K562 (cell line): ENCODE data around the gene TLE4. TPM values are rescaled to one million over a fixed set of nuclear protein-coding genes. Genes with fewer than 3 reads are reported as not detected.

Experiments
- ATAC-seq: fragments of 200-7000 bp; cut with Tn5 transposase; 3 replicates; pipeline ENCODE4 v1.9.1; 2020; ENCODE audit warnings: moderate library complexity
- BruUV-seq: library from RNA; stranded (reverse); fragments of 400-500 nt; replicated peaks from 2 replicates; lab custom pipeline; 2021; lab: Mats Ljungman, UMichigan
- CTCF ChIA-PET: fragments of 300-600 bp; formaldehyde crosslinking; extraction: SDS; loops from one replicate; lab custom pipeline; 2021; ENCODE audit warnings: low intra/inter-chr PET ratio; lab: Yijun Ruan, JAX
- POLR2A ChIA-PET: fragments of 300-600, 350-650 bp; sonication (Branson Sonifier 250); formaldehyde crosslinking; extraction: SDS; loops from one replicate; lab custom pipeline; 2021; ENCODE audit warnings: antibody characterized with exemption, inconsistent platforms; lab: Yijun Ruan, JAX
- DNase-seq, 4 experiments: peaks; one replicate each; pipeline versions ENCODE4 v3.0.0 to v3.0.0-alpha.2; 2011 to 2018; ENCODE audit warnings: low spot score in 3 of 4, mixed read lengths in 3 of 4; ENCODE audit errors: extremely low read depth in 1 of 4
- FAIRE-seq: peaks from 2 replicates; lab custom pipeline; 2011; peaks lifted over from hg19 to GRCh38; lab: Jason Lieb, UNC
- H2AFZ ChIP-seq: 2 replicates; pipeline ENCODE4 v1.6.0; 2011; ENCODE audit warnings: low read depth, low read length, control low read depth, inconsistent platforms
- H3K27ac ChIP-seq: fragments of 200-600 bp; 3 replicates; pipeline ENCODE4 v1.8.0; 2011; ENCODE audit warnings: low read depth, mild to moderate bottlenecking, control low read depth, inconsistent platforms, low read length, moderate library complexity, mixed read lengths; ENCODE audit errors: extremely low read depth
- H3K27me3 ChIP-seq, 2 experiments: fragments of 300-600 bp in 1 of 2; 2 replicates in 1 of 2; 3 replicates in 1 of 2; pipeline versions ENCODE4 v1.6.0 to v1.8.0; 2011; ENCODE audit warnings: inconsistent platforms in 2 of 2, low read length in 2 of 2, mild to moderate bottlenecking in 1 of 2, mixed read lengths in 1 of 2, moderate library complexity in 1 of 2; ENCODE audit not compliant: control insufficient read depth in 2 of 2, insufficient read depth in 2 of 2
- H3K36me3 ChIP-seq: fragments of 300-600 bp; 3 replicates; pipeline ENCODE4 v1.8.0; 2011; ENCODE audit warnings: mild to moderate bottlenecking, low read length, inconsistent platforms; ENCODE audit not compliant: control insufficient read depth, insufficient read depth
- H3K4me1 ChIP-seq, 2 experiments: fragments of 200-600 bp in 1 of 2; replicated peaks in 1 of 2; 2 replicates in 1 of 2; 3 replicates in 1 of 2; pipeline versions ENCODE4 v1.5.1 to v1.8.0; 2011; ENCODE audit warnings: inconsistent platforms in 2 of 2, low read length in 2 of 2, mild to moderate bottlenecking in 1 of 2, mixed read lengths in 1 of 2, moderate library complexity in 1 of 2; ENCODE audit not compliant: control insufficient read depth in 2 of 2, insufficient read depth in 2 of 2
- H3K4me2 ChIP-seq: 2 replicates; pipeline ENCODE4 v1.6.1; 2011; ENCODE audit warnings: low read length, control low read depth, inconsistent platforms, mixed read lengths; ENCODE audit not compliant: insufficient read depth
- H3K4me3 ChIP-seq: fragments of 200-600 bp; sonication (generic), shearing (Covaris generic); 2 replicates; pipeline ENCODE4 v1.5.1; 2016; ENCODE audit warnings: control low read depth, inconsistent platforms
- H3K79me2 ChIP-seq: fragments of 200-600 bp; 3 replicates; pipeline ENCODE4 v1.8.0; 2011; ENCODE audit warnings: low read length, inconsistent platforms; ENCODE audit not compliant: control insufficient read depth, insufficient read depth
- H3K9ac ChIP-seq, 2 experiments: 2 replicates each; pipeline versions ENCODE4 v1.6.0 to v1.6.1; 2011; ENCODE audit warnings: low read depth in 2 of 2, low read length in 2 of 2, control low read depth in 1 of 2, inconsistent platforms in 1 of 2, mild to moderate bottlenecking in 1 of 2, mixed read lengths in 1 of 2; ENCODE audit not compliant: insufficient read depth in 1 of 2
- H3K9me1 ChIP-seq: one replicate; pipeline ENCODE4 v1.6.0; 2011; ENCODE audit warnings: inconsistent platforms, mild to moderate bottlenecking, low read length, moderate library complexity; ENCODE audit not compliant: control insufficient read depth, insufficient read depth
- H3K9me3 ChIP-seq: replicated peaks from 2 replicates; pipeline ENCODE4 v1.5.1; 2011; ENCODE audit warnings: low read depth, low read length, inconsistent platforms; ENCODE audit not compliant: control insufficient read depth, insufficient read depth
- H4K20me1 ChIP-seq: replicated peaks from 2 replicates; pipeline ENCODE4 v1.6.1; 2011; ENCODE audit warnings: low read length, inconsistent platforms, mixed read lengths; ENCODE audit not compliant: control insufficient read depth, insufficient read depth
- EHMT2 ChIP-seq: fragments of 450-650 bp; IDR thresholded peaks from 2 replicates; pipeline ENCODE4 v1.6.1; 2018; ENCODE audit warnings: antibody characterized with exemption
- EP300 ChIP-seq: IDR thresholded peaks from 2 replicates; pipeline ENCODE4 v1.6.1; 2012; ENCODE audit warnings: low read length, improper control_type of control experiment
- FOXM1 ChIP-seq, 2 experiments: fragments of 450-650 bp in 1 of 2; sonication (generic) in 1 of 2; formaldehyde crosslinking in 1 of 2; IDR thresholded peaks; 2 replicates each; pipeline versions ENCODE4 v1.6.1 to v1.9.0; 2017 to 2022; ENCODE audit warnings: low read depth in 2 of 2, mild to moderate bottlenecking in 2 of 2, missing genetic modification reagents in 1 of 2, moderate library complexity in 1 of 2
- GABPB2 ChIP-seq: fragments of 250-450 bp; sonication (Bioruptor Pico); conservative IDR thresholded peaks from 2 replicates; pipeline ENCODE4 v1.5.1; 2021; ENCODE audit warnings: mild to moderate bottlenecking
- MIER1 ChIP-seq: fragments of 450-650 bp; IDR thresholded peaks from 2 replicates; pipeline ENCODE4 v1.6.1; 2016; ENCODE audit warnings: antibody characterized with exemption, mild to moderate bottlenecking, low read depth
- ZFP1 ChIP-seq: fragments of 450-650 bp; formaldehyde crosslinking; IDR thresholded peaks from 2 replicates; pipeline ENCODE4 v1.4.0; 2020; ENCODE audit warnings: mild to moderate bottlenecking, mixed read lengths
- ZNF561 ChIP-seq: fragments of 450-650 bp; formaldehyde crosslinking; conservative IDR thresholded peaks from 2 replicates; pipeline ENCODE4 v1.4.0; 2020; ENCODE audit warnings: mild to moderate bottlenecking, moderate library complexity
- ZNF699 ChIP-seq: fragments of 250-450 bp; sonication (Bioruptor Pico); IDR thresholded peaks from 2 replicates; pipeline ENCODE4 v1.8.0; 2021; ENCODE audit warnings: mild to moderate bottlenecking, moderate library complexity; ENCODE audit not compliant: insufficient replicate concordance
- WGBS: fragments of 100-300 bp; shearing (Covaris generic); methylation state at CpG from one replicate; pipeline ENCODE4 v1.1.6; 2016; ENCODE audit warnings: low coverage, mixed read lengths; ENCODE audit not compliant: insufficient coverage; ENCODE audit errors: missing lambda C conversion rate; 5-methylcytosine and 5-hydroxymethylcytosine counted together
- in situ Hi-C: fragments of 300-500 bp; cut with MboI; formaldehyde crosslinking; loops from 4 replicates; pipeline ENCODE4 v1.15.0; 2018; ENCODE audit warnings: inconsistent platforms, mixed read lengths
- intact Hi-C: fragments of 100-400 bp; cut with micrococcal nuclease; formaldehyde crosslinking; loops from 2 replicates; pipeline ENCODE4 v1.14.2; 2022
- polyA plus RNA-seq, 8 experiments: library from polyadenylated mRNA; depleted of rRNA in 4 of 8; stranded (reverse) in 5 of 8; unstranded in 3 of 8; fragments of >200 nt; fragmentation: Nextera tagmentation in 2 of 8; fragmentation: Illumina TruSeq in 1 of 8; extraction: Ambion mirVana in 2 of 8; extraction: Trizol in 1 of 8; gene quantifications; 2 replicates each; pipeline versions ENCODE4 v1.2.1 to v1.2.3, GENCODE V29; 2011 to 2014; ENCODE audit warnings: inconsistent platforms in 1 of 8, missing spikeins in 1 of 8
- total RNA-seq, 7 experiments: library from RNA; depleted of rRNA in 6 of 7; stranded (reverse); fragments of >200 nt in 6 of 7; fragmentation: Illumina TruSeq in 2 of 7; extraction: Trizol in 2 of 7; gene quantifications; 2 replicates each; pipeline versions ENCODE4 v1.2.1 to v1.2.3, GENCODE V29; 2011 to 2021; ENCODE audit warnings: low replicate concordance in 1 of 7
- TF ChIP-seq, protein P1 (sequence below): sonication (generic); formaldehyde crosslinking; IDR thresholded peaks from 2 replicates; pipeline ENCODE4 v1.8.0; 2023; ENCODE audit warnings: mild to moderate bottlenecking, missing genetic modification reagents
- TF ChIP-seq, protein P2 (sequence below): fragments of 250-450 bp; sonication (Bioruptor Pico); IDR thresholded peaks from 2 replicates; pipeline ENCODE4 v1.5.0; 2021; ENCODE audit warnings: mild to moderate bottlenecking, moderate library complexity

TLE4 gene
- total and polyA plus RNA-seq, 9 of the 15 experiments (the other 6 are each of a cell fraction or from before 2014, with no cell fraction given): 1.1 to 8.8 (median 5.7) TPM

DNA sequence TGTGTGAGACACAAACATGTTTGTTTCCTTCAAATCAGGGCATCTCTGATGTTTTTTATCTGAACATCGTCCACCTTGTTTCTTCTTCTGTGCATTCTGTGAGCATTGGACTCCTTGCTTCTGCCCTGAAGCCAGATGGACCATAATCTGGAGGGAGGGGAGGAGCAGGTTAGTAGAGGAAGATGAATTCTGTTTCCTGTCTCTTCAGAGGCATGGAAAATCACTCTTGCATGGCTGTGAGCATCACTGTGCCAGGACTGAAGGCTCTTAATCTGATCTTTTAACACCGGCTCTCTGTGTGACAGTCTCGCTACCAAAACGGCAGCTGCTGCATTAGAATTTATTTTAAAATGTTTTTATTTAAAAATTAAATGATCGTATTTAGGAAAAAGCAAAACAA, 43.3 kb downstream of the TLE4 start:
- Histone ChIP-seq H3K79me2 (no peaks in the 10 kb centered on the region), H3K4me3 (no peak overlapping the region), H3K27ac (no peak overlapping the region), H3K9ac (no peak overlapping the region), H4K20me1 (no peaks in the 10 kb centered on the region), H3K9me3 (no peaks in the 10 kb centered on the region), H3K9me1 (no peaks in the 10 kb centered on the region), H3K4me1 (no peaks in the 10 kb centered on the region; a peak in 1 of 5 replicates), H3K27me3 (no peaks in the 10 kb centered on the region), H3K4me2 (no peak overlapping the region), H2AFZ (no peak overlapping the region), H3K36me3 (no peaks in the 10 kb centered on the region)
- intact Hi-C loops: no loop called here
- ATAC-seq (no peak), DNase-seq (no peak), FAIRE-seq (no peak)
- 47% methylated on average over 5 of the region's 5 CpGs for WGBS
- no peak for TF ChIP-seq EP300
- TF ChIP-seq, protein P1, sequence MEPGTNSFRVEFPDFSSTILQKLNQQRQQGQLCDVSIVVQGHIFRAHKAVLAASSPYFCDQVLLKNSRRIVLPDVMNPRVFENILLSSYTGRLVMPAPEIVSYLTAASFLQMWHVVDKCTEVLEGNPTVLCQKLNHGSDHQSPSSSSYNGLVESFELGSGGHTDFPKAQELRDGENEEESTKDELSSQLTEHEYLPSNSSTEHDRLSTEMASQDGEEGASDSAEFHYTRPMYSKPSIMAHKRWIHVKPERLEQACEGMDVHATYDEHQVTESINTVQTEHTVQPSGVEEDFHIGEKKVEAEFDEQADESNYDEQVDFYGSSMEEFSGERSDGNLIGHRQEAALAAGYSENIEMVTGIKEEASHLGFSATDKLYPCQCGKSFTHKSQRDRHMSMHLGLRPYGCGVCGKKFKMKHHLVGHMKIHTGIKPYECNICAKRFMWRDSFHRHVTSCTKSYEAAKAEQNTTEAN (CRISPR knock-in tag): no peak
- no peak for TF ChIP-seq ZFP1 (CRISPR knock-in tag)
- TF ChIP-seq EHMT2: no peak
- TF ChIP-seq ZNF561 (CRISPR knock-in tag): no peak
- BruUV-seq: no TSS peak
- ChIA-PET CTCF (no interaction called here), POLR2A (interaction anchor here (1.5 kb wide), 1 partner anchor 17 kb away, joined by 3 read pairs; no protein-coding TSS in a partner anchor)
- in situ Hi-C loops: no loop called here

DNA sequence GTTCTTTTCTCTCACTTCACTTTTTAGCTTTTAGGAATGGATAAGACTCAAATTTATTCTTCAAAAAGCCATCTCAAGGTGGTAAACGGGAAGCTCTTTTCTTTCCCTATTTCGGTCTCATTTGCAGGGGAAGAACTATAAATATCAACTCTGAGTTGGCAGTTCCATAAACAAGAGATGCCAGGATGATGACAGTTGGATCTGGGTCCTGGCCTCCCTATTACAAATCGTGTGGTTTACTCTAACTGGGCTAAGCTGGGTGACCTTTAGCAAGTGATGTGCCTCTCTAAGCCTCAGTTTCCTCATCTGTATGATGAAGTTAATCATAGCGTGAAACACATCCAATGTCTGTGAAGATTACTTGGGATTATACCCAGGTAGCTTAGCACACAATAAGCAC, 44.2 kb downstream of the TLE4 start:
- H3K27ac ChIP-seq: no peak overlapping the region
- DNase-seq (no peak), FAIRE-seq (no peak), ATAC-seq (no peak)
- H3K9me1 ChIP-seq: no peaks in the 10 kb centered on the region
- no peaks in the 10 kb centered on the region for H3K9me3 ChIP-seq
- no peaks in the 10 kb centered on the region; a peak in 1 of 5 replicates for H3K4me1 ChIP-seq
- BruUV-seq: no TSS peak
- intact Hi-C loops: no loop called here
- no peaks in the 10 kb centered on the region for H3K27me3 ChIP-seq
- in situ Hi-C loops: no loop called here
- no peaks in the 10 kb centered on the region for H3K79me2 ChIP-seq
- WGBS: 28% methylated on average over 3 of the region's 4 CpGs
- no peaks in the 10 kb centered on the region for H3K36me3 ChIP-seq
- no peak overlapping the region for H3K4me2 ChIP-seq
- ChIA-PET POLR2A (interaction anchor here (1.5 kb wide), 1 partner anchor 16 kb away, joined by 3 read pairs; no protein-coding TSS in a partner anchor), CTCF (no interaction called here)
- H4K20me1 ChIP-seq: no peaks in the 10 kb centered on the region
- no peak overlapping the region for H3K4me3 ChIP-seq
- no peak overlapping the region for H2AFZ ChIP-seq
- H3K9ac ChIP-seq: no peak overlapping the region
- TF ChIP-seq, protein P2, sequence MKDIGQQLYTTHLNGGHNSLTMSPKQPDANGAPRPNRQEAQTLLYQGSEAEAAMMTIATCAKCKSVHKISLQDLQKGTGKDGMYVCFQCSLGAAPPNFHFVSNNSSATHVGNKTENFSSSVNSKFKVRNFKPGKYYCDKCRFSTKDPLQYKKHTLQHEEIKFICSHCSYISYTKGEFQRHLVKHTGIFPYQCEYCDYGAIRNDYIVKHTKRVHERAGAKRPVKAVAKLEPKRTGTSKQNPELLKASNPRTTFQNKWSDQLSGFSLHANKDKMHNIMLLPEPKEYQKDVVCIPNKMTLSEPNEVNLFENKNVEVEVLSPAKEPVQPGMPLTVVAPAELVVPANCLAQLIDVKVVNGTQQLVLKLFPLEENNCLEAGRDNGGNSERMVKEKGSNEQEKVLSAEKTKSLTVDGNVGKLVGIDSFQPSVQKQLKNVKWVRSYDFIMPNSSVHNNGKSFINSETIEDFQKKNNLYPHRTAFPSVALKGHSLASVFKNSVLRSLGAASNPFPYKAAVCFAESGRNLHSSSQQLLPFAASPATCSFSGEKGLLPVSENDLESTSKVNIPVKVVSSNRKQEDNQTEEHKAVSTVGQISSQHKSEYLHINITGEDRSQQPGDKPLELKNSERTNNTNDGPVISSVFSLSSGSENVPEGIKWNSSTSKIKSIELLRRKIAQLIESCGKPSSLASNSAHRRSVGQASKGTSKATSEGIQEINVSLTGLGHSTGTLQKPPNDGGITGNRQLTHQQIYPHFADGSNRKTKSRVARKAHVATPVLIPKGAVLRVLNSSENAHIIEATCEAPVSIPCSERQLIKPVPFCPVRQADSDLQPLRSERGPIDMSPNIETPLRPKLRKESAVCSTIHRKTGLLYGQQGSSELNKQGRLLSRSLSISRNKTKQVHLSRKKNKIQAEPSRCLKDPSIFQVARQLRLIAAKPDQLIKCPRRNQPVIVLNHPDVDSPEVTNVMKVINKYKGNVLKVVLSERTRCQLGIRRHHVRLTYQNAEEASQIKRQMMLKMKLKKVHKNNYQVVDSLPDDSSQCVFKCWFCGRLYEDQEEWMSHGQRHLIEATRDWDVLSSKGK (CRISPR knock-in tag): no peak
- no peak for TF ChIP-seq FOXM1 (IDR thresholded peaks at IDR 0.05; ENCODE audit: low read depth)
- no peak for TF ChIP-seq FOXM1 (CRISPR knock-in tag; IDR thresholded peaks at IDR 0.05; ENCODE audit: low read depth)
- TF ChIP-seq GABPB2 (CRISPR knock-in tag): no peak
- no peak for TF ChIP-seq ZNF699
- no peak for TF ChIP-seq MIER1
